NT2/D1 (cell line): ENCODE measurements around the gene CACNA2D3.
A peak's percentile ranks its signal among the peaks of the same experiment; 100 is the strongest.

Experiments
- DNase-seq: peaks from one replicate; pipeline ENCODE4 v3.0.0-alpha.2; 2011; ENCODE audit warnings: low read depth, low spot score
- H3K27me3 ChIP-seq: 2 replicates; pipeline ENCODE4 v1.6.0; 2011; ENCODE audit warnings: mild to moderate bottlenecking; ENCODE audit not compliant: insufficient read length, insufficient read depth
- H3K36me3 ChIP-seq: 2 replicates; pipeline ENCODE4 v1.6.1; 2011; ENCODE audit warnings: mild to moderate bottlenecking, low read length, mixed read lengths; ENCODE audit not compliant: insufficient read depth, insufficient read length
- H3K4me1 ChIP-seq: 2 replicates; pipeline ENCODE4 v1.5.1; 2011; ENCODE audit not compliant: insufficient read depth, insufficient read length
- H3K4me3 ChIP-seq: 2 replicates; pipeline ENCODE4 v1.5.1; 2011; ENCODE audit warnings: low read depth; ENCODE audit not compliant: insufficient read length
- H3K9ac ChIP-seq: 2 replicates; pipeline ENCODE4 v1.6.0; 2011; ENCODE audit warnings: low read depth; ENCODE audit not compliant: insufficient read length
- H3K9me3 ChIP-seq: 2 replicates; pipeline ENCODE4 v1.5.1; 2011; ENCODE audit warnings: mild to moderate bottlenecking, low read length; ENCODE audit not compliant: insufficient read depth
- SUZ12 ChIP-seq: IDR thresholded peaks from 2 replicates; pipeline ENCODE4 v1.6.1; 2011; ENCODE audit not compliant: insufficient read length, insufficient read depth; ENCODE audit errors: extremely low read depth
- YY1 ChIP-seq: IDR thresholded peaks from 2 replicates; pipeline ENCODE4 v1.6.1; 2011; ENCODE audit not compliant: insufficient read length, insufficient read depth
- ZNF274 ChIP-seq: IDR thresholded peaks from 2 replicates; pipeline ENCODE4 v1.6.1; 2011; ENCODE audit warnings: mild to moderate bottlenecking, low read depth, low read length

Gene CACNA2D3

GRCh38 chr3:54273791-54274190 is 151.4 kb downstream of the CACNA2D3 start:
- no peak for TF ChIP-seq YY1
- no peak for TF ChIP-seq ZNF274
- TF ChIP-seq SUZ12, result no peak
- H3K27me3 ChIP-seq, result no peaks in the 10 kb centered on the region

GRCh38 chr3:54274607-54275006 is 152.3 kb downstream of the CACNA2D3 start:
- Histone ChIP-seq H3K4me1 (no peaks in the 10 kb centered on the region), H3K9me3 (no peaks in the 10 kb centered on the region), H3K4me3 (no peak overlapping the region), H3K27me3 (no peaks in the 10 kb centered on the region), H3K36me3 (no peaks in the 10 kb centered on the region), H3K9ac (no peak overlapping the region)
- no peak for DNase-seq
- TF ChIP-seq ZNF274 (no peak), SUZ12 (no peak), YY1 (no peak)

More at GRCh38 chr3:54273791-54274190, 151.4 kb downstream of the CACNA2D3 start:
- DNase-seq, result no peak
- no peaks in the 10 kb centered on the region for H3K9me3 ChIP-seq
- no peaks in the 10 kb centered on the region for H3K4me1 ChIP-seq
- H3K9ac ChIP-seq, result no peak overlapping the region
- no peak overlapping the region for H3K4me3 ChIP-seq
- H3K36me3 ChIP-seq, result no peaks in the 10 kb centered on the region

GRCh38 chr3:54279005-54279583 is 156.7 kb downstream of the CACNA2D3 start:
- peaks cover 5% of the 10 kb centered on the region; the same call in 1 of the 2 replicates for H3K9me3 ChIP-seq
- no peaks in the 10 kb centered on the region for H3K36me3 ChIP-seq
- H3K27me3 ChIP-seq, result no peaks in the 10 kb centered on the region
- H3K4me3 ChIP-seq, result no peak overlapping the region
- TF ChIP-seq ZNF274 (no peak), SUZ12 (no peak), YY1 (no peak)
- no peaks in the 10 kb centered on the region for H3K4me1 ChIP-seq
- DNase-seq, result no peak
- no peak overlapping the region for H3K9ac ChIP-seq

GRCh38 chr3:54283470-54283869 is 161.1 kb downstream of the CACNA2D3 start:
- H3K4me3 ChIP-seq, result no peak overlapping the region
- DNase-seq, result no peak
- no peaks in the 10 kb centered on the region for H3K36me3 ChIP-seq
- H3K27me3 ChIP-seq, result no peaks in the 10 kb centered on the region
- H3K9me3 ChIP-seq, result peaks cover 19% of the 10 kb centered on the region
- no peak overlapping the region for H3K9ac ChIP-seq
- TF ChIP-seq SUZ12 (no peak), ZNF274 (no peak), YY1 (no peak)
- H3K4me1 ChIP-seq, result no peaks in the 10 kb centered on the region

- H3K4me3 ChIP-seq, result no peak overlapping the region
- no peaks in the 10 kb centered on the region for H3K36me3 ChIP-seq
- no peak overlapping the region for H3K9ac ChIP-seq
- H3K4me1 ChIP-seq, result no peaks in the 10 kb centered on the region
- no peaks in the 10 kb centered on the region for H3K27me3 ChIP-seq
- DNase-seq, result peak; percentile 38
- TF ChIP-seq SUZ12 (no peak), YY1 (no peak), ZNF274 (no peak)
- H3K9me3 ChIP-seq, result no peaks in the 10 kb centered on the region
Measured at GRCh38 chr3:54294214-54294613, 171.9 kb downstream of the CACNA2D3 start.

- Histone ChIP-seq H3K4me3 (no peak overlapping the region), H3K27me3 (no peaks in the 10 kb centered on the region), H3K9ac (no peak overlapping the region), H3K36me3 (no peaks in the 10 kb centered on the region), H3K9me3 (no peaks in the 10 kb centered on the region), H3K4me1 (no peaks in the 10 kb centered on the region)
- TF ChIP-seq SUZ12, result no peak
- no peak for TF ChIP-seq ZNF274
- no peak for TF ChIP-seq YY1
- DNase-seq, result no peak
Measured at GRCh38 chr3:54296531-54296930, 174.2 kb downstream of the CACNA2D3 start.

- Histone ChIP-seq H3K27me3 (no peaks in the 10 kb centered on the region), H3K4me1 (no peaks in the 10 kb centered on the region), H3K4me3 (no peak overlapping the region), H3K9me3 (no peaks in the 10 kb centered on the region), H3K36me3 (no peaks in the 10 kb centered on the region), H3K9ac (no peak overlapping the region)
- TF ChIP-seq SUZ12 (no peak), ZNF274 (no peak), YY1 (no peak)
- DNase-seq, result no peak
Measured at GRCh38 chr3:54299169-54299935, 177.0 kb downstream of the CACNA2D3 start.
